Measurements from ENCODE around the gene CYP2A7. TPM values are rescaled to one million over a fixed set of nuclear protein-coding genes. Genes with fewer than 3 reads are reported as not detected.
"Not testable (repeated sequence)": the region's sequence is repeated elsewhere in the genome, so short reads cannot be mapped to it uniquely, and the experiment has no call there.

The CYP2A7 gene
- polyA plus RNA-seq, 1 donor (not counting 4 experiments of a cell fraction or from before 2014, with no cell fraction given), result not detected

DNA sequence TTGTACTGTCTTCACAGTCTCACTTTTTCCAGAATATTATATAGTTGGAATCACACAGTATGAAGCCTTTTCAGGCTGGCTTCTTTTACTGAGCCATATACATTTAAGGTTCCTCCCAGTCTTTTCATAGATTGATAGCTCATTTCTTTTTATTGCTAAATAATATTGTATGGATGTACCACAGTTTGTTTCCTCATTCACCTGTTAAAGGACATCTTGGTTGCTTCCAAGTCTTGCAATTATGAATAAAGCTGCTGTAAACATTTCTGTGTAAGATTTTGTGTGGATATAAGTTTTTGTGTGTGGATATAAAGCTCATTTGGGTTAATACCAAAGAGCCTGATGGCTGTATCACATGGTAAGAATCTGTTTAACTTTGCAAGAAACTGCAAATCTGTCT, 24.5 kb upstream of the CYP2A7 start:
- Histone ChIP-seq H4K20me1 (ENCODE audit: control insufficient read depth, extremely low read depth, insufficient read depth, low read length) (no peaks in the 10 kb centered on the region), H3K27me3 (ENCODE audit: control insufficient read depth, extremely low read depth, insufficient read depth, low read length) (no peaks in the 10 kb centered on the region), H3K36me3 (ENCODE audit: control insufficient read depth in 2 of 2, extremely low read depth in 1 of 2, insufficient read depth in 2 of 2, low read length in 2 of 2) (no peaks in the 10 kb centered on the region), H3K9me3 (ENCODE audit: control insufficient read depth, low read depth, low read length) (no peaks in the 10 kb centered on the region), H2AFZ (ENCODE audit: control insufficient read depth, low read length) (no peak overlapping the region), H3K4me2 (ENCODE audit: control insufficient read depth, extremely low read depth, insufficient read depth, low read depth, low read length) (no peak overlapping the region), H3K4me3 (ENCODE audit: control insufficient read depth in 2 of 3, extremely low read depth in 1 of 3, insufficient read depth in 2 of 3, low read depth in 1 of 3, low read length in 3 of 3) (no peak overlapping the region), H3K79me2 (ENCODE audit: control insufficient read depth, insufficient read depth, low read length) (no peaks in the 10 kb centered on the region), H3K27ac (ENCODE audit: control insufficient read depth, insufficient read depth, low read length) (no peak overlapping the region), H3K9me1 (ENCODE audit: control insufficient read depth, extremely low read depth, insufficient read depth, low read length) (no peaks in the 10 kb centered on the region), H3K4me1 (ENCODE audit: control insufficient read depth, extremely low read depth, insufficient read depth, low read length) (no peaks in the 10 kb centered on the region), H3K9ac (ENCODE audit: control insufficient read depth, extremely low read depth, insufficient read depth, low read length) (no peak overlapping the region)
- TF ChIP-seq, protein P1, sequence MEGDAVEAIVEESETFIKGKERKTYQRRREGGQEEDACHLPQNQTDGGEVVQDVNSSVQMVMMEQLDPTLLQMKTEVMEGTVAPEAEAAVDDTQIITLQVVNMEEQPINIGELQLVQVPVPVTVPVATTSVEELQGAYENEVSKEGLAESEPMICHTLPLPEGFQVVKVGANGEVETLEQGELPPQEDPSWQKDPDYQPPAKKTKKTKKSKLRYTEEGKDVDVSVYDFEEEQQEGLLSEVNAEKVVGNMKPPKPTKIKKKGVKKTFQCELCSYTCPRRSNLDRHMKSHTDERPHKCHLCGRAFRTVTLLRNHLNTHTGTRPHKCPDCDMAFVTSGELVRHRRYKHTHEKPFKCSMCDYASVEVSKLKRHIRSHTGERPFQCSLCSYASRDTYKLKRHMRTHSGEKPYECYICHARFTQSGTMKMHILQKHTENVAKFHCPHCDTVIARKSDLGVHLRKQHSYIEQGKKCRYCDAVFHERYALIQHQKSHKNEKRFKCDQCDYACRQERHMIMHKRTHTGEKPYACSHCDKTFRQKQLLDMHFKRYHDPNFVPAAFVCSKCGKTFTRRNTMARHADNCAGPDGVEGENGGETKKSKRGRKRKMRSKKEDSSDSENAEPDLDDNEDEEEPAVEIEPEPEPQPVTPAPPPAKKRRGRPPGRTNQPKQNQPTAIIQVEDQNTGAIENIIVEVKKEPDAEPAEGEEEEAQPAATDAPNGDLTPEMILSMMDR (optimal IDR thresholded peaks at IDR 0.05 in 1 of 3, IDR thresholded peaks at IDR 0.05 in 1 of 3, conservative IDR thresholded peaks at IDR 0.05 in 1 of 3; ENCODE audit: extremely low read depth in 1 of 3, insufficient read depth in 2 of 3, low read length in 3 of 3), result no peak
- no peak for TF ChIP-seq EZH2 (IDR thresholded peaks at IDR 0.05; ENCODE audit: low read length)
- DNase-seq (ENCODE audit: low read depth, low spot score) (no peak), FAIRE-seq (no peak)
- dilution Hi-C loops (cut with MboI; ENCODE audit: extremely low pct_ligation_motif_present, low sequenced_read_pairs), result no loop called here

DNA sequence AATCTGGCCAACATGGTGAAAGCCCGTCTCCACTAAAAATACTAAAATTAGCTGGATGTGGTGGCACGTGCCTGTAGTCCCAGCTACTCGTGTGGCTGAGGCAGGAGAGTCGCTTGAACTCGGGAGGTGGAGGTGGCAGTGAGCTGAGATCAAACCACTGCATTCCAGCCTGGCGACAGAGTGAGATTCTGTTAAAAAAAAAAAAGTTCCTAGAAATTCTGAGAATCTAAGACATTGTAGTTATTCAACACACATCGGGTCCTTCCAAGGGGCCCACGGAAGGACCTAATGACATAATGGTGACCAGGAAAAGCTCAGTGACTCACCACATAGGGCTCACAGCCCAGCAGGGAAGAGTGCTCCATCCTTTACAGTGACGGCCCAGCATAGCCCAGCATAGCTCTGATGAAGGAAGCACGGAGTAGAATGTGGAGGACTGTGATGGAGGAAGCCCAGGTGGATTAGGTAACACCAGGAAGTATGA, 22.7 kb upstream of the CYP2A7 start:
- H4K20me1 ChIP-seq (ENCODE audit: control insufficient read depth, extremely low read depth, insufficient read depth, low read length); H3K9ac ChIP-seq (ENCODE audit: control insufficient read depth, extremely low read depth, insufficient read depth, low read length); H3K27ac ChIP-seq (ENCODE audit: control insufficient read depth, insufficient read depth, low read length); dilution Hi-C loops (cut with MboI; ENCODE audit: extremely low pct_ligation_motif_present, low sequenced_read_pairs); H3K4me2 ChIP-seq (ENCODE audit: control insufficient read depth, extremely low read depth, insufficient read depth, low read depth, low read length); FAIRE-seq; H3K27me3 ChIP-seq (ENCODE audit: control insufficient read depth, extremely low read depth, insufficient read depth, low read length); H3K9me1 ChIP-seq (ENCODE audit: control insufficient read depth, extremely low read depth, insufficient read depth, low read length); H2AFZ ChIP-seq (ENCODE audit: control insufficient read depth, low read length); H3K9me3 ChIP-seq (ENCODE audit: control insufficient read depth, low read depth, low read length); DNase-seq (ENCODE audit: low read depth, low spot score); H3K36me3 ChIP-seq (ENCODE audit: control insufficient read depth in 2 of 2, extremely low read depth in 1 of 2, insufficient read depth in 2 of 2, low read length in 2 of 2); H3K4me1 ChIP-seq (ENCODE audit: control insufficient read depth, extremely low read depth, insufficient read depth, low read length); H3K79me2 ChIP-seq (ENCODE audit: control insufficient read depth, insufficient read depth, low read length); H3K4me3 ChIP-seq (ENCODE audit: control insufficient read depth in 2 of 3, extremely low read depth in 1 of 3, insufficient read depth in 2 of 3, low read depth in 1 of 3, low read length in 3 of 3): not testable (repeated sequence)

DNA sequence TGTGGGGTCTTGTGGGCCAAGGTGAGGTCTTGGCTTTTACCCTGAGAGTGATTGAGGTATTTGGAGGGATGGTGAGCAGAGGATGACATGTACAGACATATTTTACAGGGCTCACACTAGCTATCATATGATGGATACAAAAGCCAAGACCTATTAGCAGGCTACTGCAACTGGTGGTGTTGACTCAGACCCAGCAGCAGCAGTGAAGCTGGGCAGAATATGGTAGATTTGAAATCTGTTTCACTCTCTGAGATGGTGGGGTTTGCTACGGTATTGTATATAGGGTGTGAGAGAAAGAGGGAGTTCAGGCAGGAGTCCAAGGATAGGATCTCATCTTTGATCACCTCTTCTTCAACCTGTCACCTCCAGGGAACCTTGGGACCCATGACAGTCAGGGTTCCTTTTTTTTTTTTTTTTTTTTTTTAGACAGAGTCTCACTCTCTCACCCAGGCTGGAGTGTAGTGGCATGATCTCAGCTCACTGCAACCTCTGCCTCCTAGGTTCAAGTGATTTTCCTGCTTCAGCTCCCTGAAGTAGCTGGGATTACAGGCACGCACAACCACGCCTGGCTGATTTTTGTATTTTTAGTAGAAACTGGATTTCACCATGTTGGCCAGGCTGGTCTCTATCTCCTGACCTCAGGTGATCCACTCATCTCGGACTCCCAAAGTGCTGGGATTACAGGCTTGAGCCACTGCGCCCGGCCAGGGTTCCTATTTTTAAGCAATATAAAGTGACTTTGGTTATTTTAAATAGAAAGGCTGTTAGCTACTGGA, 20.1 kb upstream of the CYP2A7 start:
- FAIRE-seq; H3K79me2 ChIP-seq (ENCODE audit: control insufficient read depth, insufficient read depth, low read length); H3K4me3 ChIP-seq (ENCODE audit: control insufficient read depth in 2 of 3, extremely low read depth in 1 of 3, insufficient read depth in 2 of 3, low read depth in 1 of 3, low read length in 3 of 3); H3K9me3 ChIP-seq (ENCODE audit: control insufficient read depth, low read depth, low read length); dilution Hi-C loops (cut with MboI; ENCODE audit: extremely low pct_ligation_motif_present, low sequenced_read_pairs); H3K9ac ChIP-seq (ENCODE audit: control insufficient read depth, extremely low read depth, insufficient read depth, low read length); H3K9me1 ChIP-seq (ENCODE audit: control insufficient read depth, extremely low read depth, insufficient read depth, low read length); H3K27ac ChIP-seq (ENCODE audit: control insufficient read depth, insufficient read depth, low read length); H2AFZ ChIP-seq (ENCODE audit: control insufficient read depth, low read length); H3K27me3 ChIP-seq (ENCODE audit: control insufficient read depth, extremely low read depth, insufficient read depth, low read length); H4K20me1 ChIP-seq (ENCODE audit: control insufficient read depth, extremely low read depth, insufficient read depth, low read length); H3K36me3 ChIP-seq (ENCODE audit: control insufficient read depth in 2 of 2, extremely low read depth in 1 of 2, insufficient read depth in 2 of 2, low read length in 2 of 2); DNase-seq (ENCODE audit: low read depth, low spot score); H3K4me1 ChIP-seq (ENCODE audit: control insufficient read depth, extremely low read depth, insufficient read depth, low read length); H3K4me2 ChIP-seq (ENCODE audit: control insufficient read depth, extremely low read depth, insufficient read depth, low read depth, low read length): not testable (repeated sequence)

DNA sequence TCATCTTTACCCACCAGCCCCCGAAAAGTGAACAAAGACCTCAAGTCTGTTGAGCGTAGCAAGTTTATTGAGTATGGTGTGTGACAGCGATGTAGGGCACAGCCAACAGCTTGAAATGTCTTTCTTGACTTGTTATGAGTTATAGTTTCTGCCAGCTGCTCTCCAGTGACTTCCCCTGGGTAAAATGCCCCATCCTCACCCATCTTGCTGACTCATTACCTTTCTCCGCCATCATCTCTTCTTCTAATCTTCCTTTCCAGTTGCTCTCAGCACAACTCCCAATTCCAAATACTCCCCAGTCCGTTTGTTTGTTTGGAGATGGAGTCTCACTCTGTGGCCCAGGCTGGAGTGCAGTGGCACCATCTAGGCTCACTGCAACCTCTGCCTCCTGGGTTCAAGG, 18.5 kb upstream of the CYP2A7 start:
- not testable (repeated sequence) for H3K27ac ChIP-seq (ENCODE audit: control insufficient read depth, insufficient read depth, low read length)

More for the DNA sequence above, 18.5 kb upstream of the CYP2A7 start:
- H3K9ac ChIP-seq (ENCODE audit: control insufficient read depth, extremely low read depth, insufficient read depth, low read length); H3K27me3 ChIP-seq (ENCODE audit: control insufficient read depth, extremely low read depth, insufficient read depth, low read length); DNase-seq (ENCODE audit: low read depth, low spot score); H3K4me1 ChIP-seq (ENCODE audit: control insufficient read depth, extremely low read depth, insufficient read depth, low read length); H3K9me1 ChIP-seq (ENCODE audit: control insufficient read depth, extremely low read depth, insufficient read depth, low read length); H3K4me3 ChIP-seq (ENCODE audit: control insufficient read depth in 2 of 3, extremely low read depth in 1 of 3, insufficient read depth in 2 of 3, low read depth in 1 of 3, low read length in 3 of 3); H3K36me3 ChIP-seq (ENCODE audit: control insufficient read depth in 2 of 2, extremely low read depth in 1 of 2, insufficient read depth in 2 of 2, low read length in 2 of 2); dilution Hi-C loops (cut with MboI; ENCODE audit: extremely low pct_ligation_motif_present, low sequenced_read_pairs); H3K79me2 ChIP-seq (ENCODE audit: control insufficient read depth, insufficient read depth, low read length); H3K9me3 ChIP-seq (ENCODE audit: control insufficient read depth, low read depth, low read length); FAIRE-seq; H3K4me2 ChIP-seq (ENCODE audit: control insufficient read depth, extremely low read depth, insufficient read depth, low read depth, low read length); H2AFZ ChIP-seq (ENCODE audit: control insufficient read depth, low read length); H4K20me1 ChIP-seq (ENCODE audit: control insufficient read depth, extremely low read depth, insufficient read depth, low read length): not testable (repeated sequence)

Data from keratinocyte (primary cell).